ENCODE results near the gene OSBPL9. TPM values are rescaled to one million over a fixed set of nuclear protein-coding genes. Genes with fewer than 3 reads are reported as not detected.

OSBPL9 gene
- total RNA-seq, 2 experiments from 2014 or later: 40.0 to 42.7 TPM

DNA sequence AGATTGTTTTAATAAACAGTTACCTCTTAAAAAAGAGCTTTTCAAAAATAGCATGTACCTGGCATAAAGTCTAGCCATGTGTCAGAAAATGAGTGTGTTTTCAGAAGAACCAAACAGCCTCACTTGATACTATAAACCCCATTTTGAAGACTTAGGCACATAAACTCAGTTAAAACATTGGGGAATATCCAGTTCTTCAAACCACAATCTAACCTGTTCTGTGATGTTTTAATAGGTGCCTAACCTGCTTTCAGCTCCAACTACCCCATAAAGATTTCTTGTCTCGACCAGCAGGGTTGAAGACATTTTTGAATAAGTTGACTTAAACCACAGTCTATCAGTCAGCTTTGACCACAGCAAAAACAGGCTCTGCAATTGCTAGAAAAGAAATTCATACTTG is 220.4 kb downstream of the OSBPL9 start:
- H3K9me3 Mint-ChIP-seq: no peaks in the 10 kb centered on the region
- no peak overlapping the region for H3K4me3 Mint-ChIP-seq
- peaks cover 9% of the 10 kb centered on the region for H3K4me1 Mint-ChIP-seq
- H3K27ac Mint-ChIP-seq: no peak overlapping the region
- no peaks in the 10 kb centered on the region for H3K27me3 Mint-ChIP-seq
- POLR2A ChIA-PET: no interaction called here
- CTCF ChIA-PET: no interaction called here
- DNase-seq: no peak
- peaks cover 34% of the 10 kb centered on the region for H3K36me3 Mint-ChIP-seq (ENCODE audit: low read depth)

Other genes with a start within 250 kb of the OSBPL9 start
- 10 to 100 TPM; 71.8 to 75.0 TPM for gene EPS15, start 97.8 kb upstream of the OSBPL9 start, total RNA-seq